H1 (cell line): ENCODE measurements around the gene GRM5. TPM values are rescaled to one million over a fixed set of nuclear protein-coding genes. Genes with fewer than 3 reads are reported as not detected.

ENCODE experiments used
- EGR1 ChIP-seq: IDR thresholded peaks from 2 replicates; pipeline ENCODE4 v1.6.1; 2011; ENCODE audit warnings: low read depth, low read length, borderline replicate concordance
- GTF2F1 ChIP-seq: IDR thresholded peaks from 2 replicates; pipeline ENCODE4 v1.6.1; 2012; ENCODE audit warnings: low read depth, low read length, improper control_type of control experiment, borderline replicate concordance
- POU5F1 ChIP-seq: IDR thresholded peaks from 2 replicates; pipeline ENCODE4 v1.6.1; 2011; ENCODE audit warnings: low read depth, mild to moderate bottlenecking, low read length, moderate library complexity
- RXRA ChIP-seq: IDR thresholded peaks from 2 replicates; pipeline ENCODE4 v1.6.1; 2011; ENCODE audit warnings: low read depth, mild to moderate bottlenecking, low read length, moderate library complexity; ENCODE audit not compliant: insufficient read depth
- SP1 ChIP-seq: IDR thresholded peaks from 2 replicates; pipeline ENCODE4 v1.6.1; 2011; ENCODE audit warnings: low read depth, low read length
- TAF7 ChIP-seq: optimal IDR thresholded peaks from 2 replicates; pipeline ENCODE3; 2011; ENCODE audit warnings: low read depth, mild to moderate bottlenecking, inconsistent platforms, low read length, moderate library complexity, borderline replicate concordance
- YY1 ChIP-seq: IDR thresholded peaks from 2 replicates; pipeline ENCODE4 v1.6.1; 2011; ENCODE audit warnings: low read depth, mild to moderate bottlenecking, low read length
- polyA plus RNA-seq, 7 experiments: library from polyadenylated mRNA; depleted of rRNA in 3 of 7; stranded (reverse) in 5 of 7; unstranded in 2 of 7; fragments of >200 nt in 5 of 7; fragments of 200-250 nt in 2 of 7; gene quantifications; 1 replicate in 5 of 7; 2 replicates in 1 of 7; 4 replicates in 1 of 7; pipeline versions ENCODE4 v1.2.1 to v1.2.3, GENCODE V29; 2011 to 2013; ENCODE audit warnings: missing spikeins in 2 of 7, mixed read lengths in 2 of 7
- total RNA-seq: library from RNA; stranded (reverse); fragmentation: NEBNext Ultra II Directional; extraction: Animal tissue kit (Norgen Biotek cat#: 25700); gene quantifications from 2 replicates; pipeline ENCODE4 v1.2.1, GENCODE V29; 2021

The GRM5 gene
- total and polyA plus RNA-seq, 2 of the 8 experiments (the other 6 are each of a cell fraction or from before 2014, with no cell fraction given), result 0.15 to 0.43 TPM

DNA sequence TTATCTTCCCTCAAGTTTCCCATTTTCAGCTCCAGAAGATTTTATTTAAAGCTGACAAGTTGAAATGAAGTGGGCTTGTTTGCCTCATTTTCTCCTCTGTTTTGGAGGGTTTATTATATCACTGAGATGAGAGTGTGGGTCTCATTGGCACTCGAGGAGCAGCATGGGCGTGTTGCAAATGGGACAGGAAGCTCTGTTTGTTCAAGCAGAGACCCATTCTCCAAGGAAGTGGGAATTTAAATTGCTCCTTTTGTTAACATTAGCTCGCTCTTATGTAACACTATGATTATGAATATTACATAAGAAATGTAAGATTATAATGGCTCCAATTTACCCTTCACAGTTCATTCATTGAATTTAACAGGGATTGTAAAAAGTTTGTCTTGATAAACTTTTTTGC, 410.6 kb downstream of the GRM5 start (continued):
- TF ChIP-seq TAF7 (no peak), EGR1 (no peak), SP1 (no peak), YY1 (no peak), POU5F1 (no peak), RXRA (no peak), GTF2F1 (no peak)
- TF ChIP-seq, all 59 proteins: peak for 0
